Fibroblast of mammary gland (primary cell): Measurements from ENCODE around the gene SEC23B.
"Not testable (repeated sequence)": the region's sequence is repeated elsewhere in the genome, so short reads cannot be mapped to it uniquely, and the experiment has no call there.

Experiments used
- DNase-seq: peaks from one replicate; pipeline ENCODE4 v3.0.0-alpha.2; 2010; ENCODE audit warnings: low read depth
- H3K4me3 ChIP-seq: 2 replicates; pipeline ENCODE4 v1.5.1; 2011; ENCODE audit warnings: low read depth, mild to moderate bottlenecking, low read length, moderate library complexity; ENCODE audit not compliant: control insufficient read depth
- TF ChIP-seq, protein P1 (sequence below): conservative IDR thresholded peaks from 2 replicates; pipeline ENCODE4 v1.5.1; 2011; ENCODE audit warnings: low read depth, low read length, inconsistent platforms; ENCODE audit not compliant: control insufficient read depth, insufficient read depth

The SEC23B gene

DNA sequence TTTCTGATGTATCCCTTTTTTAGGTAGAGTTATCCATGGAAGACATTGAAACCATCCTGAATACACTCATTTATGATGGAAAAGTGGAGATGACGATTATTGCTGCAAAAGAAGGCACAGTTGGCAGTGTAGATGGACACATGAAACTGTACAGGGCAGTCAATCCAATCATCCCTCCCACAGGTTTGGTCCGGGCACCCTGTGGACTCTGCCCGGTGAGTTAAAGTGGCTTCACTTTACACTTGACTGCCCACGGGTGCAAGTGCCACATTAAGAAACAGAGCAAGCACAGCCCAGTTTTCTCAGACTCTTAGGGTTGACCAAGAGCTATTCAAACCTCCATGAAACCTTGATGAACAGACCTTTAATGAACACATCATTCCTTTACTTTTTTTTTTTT lies 26.1 kb upstream of the SEC23B start:
- no peak overlapping the region for H3K4me3 ChIP-seq
- no peak for DNase-seq
- TF ChIP-seq, protein P1, sequence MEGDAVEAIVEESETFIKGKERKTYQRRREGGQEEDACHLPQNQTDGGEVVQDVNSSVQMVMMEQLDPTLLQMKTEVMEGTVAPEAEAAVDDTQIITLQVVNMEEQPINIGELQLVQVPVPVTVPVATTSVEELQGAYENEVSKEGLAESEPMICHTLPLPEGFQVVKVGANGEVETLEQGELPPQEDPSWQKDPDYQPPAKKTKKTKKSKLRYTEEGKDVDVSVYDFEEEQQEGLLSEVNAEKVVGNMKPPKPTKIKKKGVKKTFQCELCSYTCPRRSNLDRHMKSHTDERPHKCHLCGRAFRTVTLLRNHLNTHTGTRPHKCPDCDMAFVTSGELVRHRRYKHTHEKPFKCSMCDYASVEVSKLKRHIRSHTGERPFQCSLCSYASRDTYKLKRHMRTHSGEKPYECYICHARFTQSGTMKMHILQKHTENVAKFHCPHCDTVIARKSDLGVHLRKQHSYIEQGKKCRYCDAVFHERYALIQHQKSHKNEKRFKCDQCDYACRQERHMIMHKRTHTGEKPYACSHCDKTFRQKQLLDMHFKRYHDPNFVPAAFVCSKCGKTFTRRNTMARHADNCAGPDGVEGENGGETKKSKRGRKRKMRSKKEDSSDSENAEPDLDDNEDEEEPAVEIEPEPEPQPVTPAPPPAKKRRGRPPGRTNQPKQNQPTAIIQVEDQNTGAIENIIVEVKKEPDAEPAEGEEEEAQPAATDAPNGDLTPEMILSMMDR = no peak

DNA sequence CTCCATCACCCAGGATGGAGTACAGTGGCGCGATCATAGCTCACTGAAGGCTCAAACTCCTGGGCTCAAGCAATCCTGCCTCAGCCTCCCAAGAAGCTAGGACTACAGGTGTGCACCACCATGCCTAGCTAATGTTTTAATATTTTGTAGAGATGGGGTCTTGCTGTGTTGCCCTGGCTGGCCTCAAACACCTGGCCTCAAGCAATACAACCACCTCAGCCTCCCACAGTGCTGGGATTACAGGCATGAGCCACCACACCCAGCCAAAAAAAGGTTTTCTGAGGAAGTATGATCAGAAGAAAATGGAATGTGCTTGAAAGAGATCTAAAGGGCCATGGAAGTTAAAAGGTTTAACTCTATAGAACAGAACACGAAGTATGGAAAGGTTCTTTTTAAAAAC lies 19.4 kb upstream of the SEC23B start:
- H3K4me3 ChIP-seq = no peak overlapping the region
- DNase-seq = no peak
- TF ChIP-seq, protein P1 = no peak

DNA sequence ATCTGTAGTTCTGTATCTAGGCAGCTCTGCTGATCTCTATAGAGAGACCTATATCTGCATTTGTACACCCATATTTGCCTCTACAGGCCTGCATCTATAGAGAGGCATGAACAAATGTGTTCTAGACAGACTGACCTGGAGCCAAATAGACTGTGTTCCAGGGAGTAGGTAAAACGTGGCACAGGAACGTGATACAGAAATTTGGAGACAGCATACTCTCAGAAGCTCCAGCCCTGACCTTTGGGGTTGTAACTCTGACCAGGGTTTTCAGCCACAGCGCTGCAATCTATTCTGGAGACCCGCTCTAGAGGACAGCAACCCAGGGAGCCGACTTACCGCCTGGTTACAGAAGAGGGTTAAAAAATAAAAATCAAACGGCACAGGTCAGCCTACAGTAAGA lies 11.7 kb upstream of the SEC23B start:
- peak overlapping the region; percentile 78 for H3K4me3 ChIP-seq
- TF ChIP-seq, protein P1 = no peak
- peak; percentile 11 for DNase-seq

DNA sequence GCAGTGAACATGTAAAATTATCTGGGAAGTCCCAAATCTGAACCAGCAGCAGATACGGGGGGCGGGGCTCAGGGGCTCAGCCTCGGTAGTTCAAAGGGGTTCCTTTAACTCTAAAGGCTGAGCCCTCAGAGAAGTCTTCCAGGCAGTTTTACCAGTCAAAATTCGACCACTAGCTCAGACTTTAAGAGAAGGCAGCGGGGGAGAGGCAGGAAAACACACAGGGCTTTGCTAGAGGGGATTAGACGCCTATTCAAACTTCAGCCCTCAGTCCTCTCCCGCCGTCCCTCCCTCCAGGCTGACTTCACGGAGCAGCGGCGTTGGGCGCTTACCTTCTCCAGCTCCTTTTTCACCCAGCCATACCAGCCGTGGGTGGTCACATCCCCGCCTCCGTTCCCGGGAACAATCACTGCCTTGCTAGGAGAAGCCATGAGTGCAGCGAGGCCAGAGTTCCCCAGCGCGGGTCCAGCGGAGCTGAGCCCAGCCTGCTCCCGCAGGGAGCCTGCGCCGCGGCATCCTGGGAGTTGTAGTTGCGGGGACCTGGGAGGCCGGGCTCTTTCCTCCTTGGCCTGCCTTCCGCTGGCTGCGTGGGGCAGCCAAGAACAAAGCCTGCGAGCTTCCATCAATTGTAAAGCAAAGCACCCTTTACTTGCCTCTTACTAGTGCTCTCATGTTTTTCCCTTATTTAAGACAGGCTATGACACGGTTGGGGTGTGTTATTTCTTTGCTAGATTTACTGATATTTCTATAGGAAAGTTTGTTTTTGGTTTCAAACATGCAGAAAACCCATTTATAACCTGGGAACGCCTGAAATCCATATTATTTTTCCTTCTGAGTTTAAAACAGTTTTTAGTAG lies 10.8 kb upstream of the SEC23B start, which contains the start of gene RBBP9:
RBBP9 (minus strand) TSS at position 486 of the 853 bp plus-strand sequence; CDS start at position 428, 58 bp downstream.
- H3K4me3 ChIP-seq = peak within 1 kb of the TSS; percentile 78
- TF ChIP-seq, protein P1 = no peak

DNA sequence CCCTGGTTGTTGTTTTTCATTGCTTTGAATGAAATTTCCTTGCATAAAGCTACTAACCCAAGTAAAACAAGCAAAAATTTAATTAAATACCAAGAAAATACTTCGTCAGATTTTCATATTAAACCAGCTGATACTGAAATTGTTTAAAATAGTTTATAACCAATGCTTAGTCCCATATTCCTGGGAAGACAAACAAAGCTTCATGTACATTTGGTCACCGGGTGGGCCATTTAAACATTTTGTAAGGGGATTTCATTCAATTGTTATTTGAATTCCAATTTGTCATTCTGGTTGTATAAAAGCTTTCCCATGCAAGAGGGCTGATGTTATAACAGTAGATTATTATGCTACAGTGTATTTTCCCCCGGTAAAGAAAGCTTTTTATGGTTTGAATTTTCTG lies 10.1 kb upstream of the SEC23B start:
- H3K4me3 ChIP-seq = no peak overlapping the region
- TF ChIP-seq, protein P1 = no peak
- no peak for DNase-seq

More for the DNA sequence above, 10.8 kb upstream of the SEC23B start, which contains the start of gene RBBP9:
- peak; percentile 74 for DNase-seq

DNA sequence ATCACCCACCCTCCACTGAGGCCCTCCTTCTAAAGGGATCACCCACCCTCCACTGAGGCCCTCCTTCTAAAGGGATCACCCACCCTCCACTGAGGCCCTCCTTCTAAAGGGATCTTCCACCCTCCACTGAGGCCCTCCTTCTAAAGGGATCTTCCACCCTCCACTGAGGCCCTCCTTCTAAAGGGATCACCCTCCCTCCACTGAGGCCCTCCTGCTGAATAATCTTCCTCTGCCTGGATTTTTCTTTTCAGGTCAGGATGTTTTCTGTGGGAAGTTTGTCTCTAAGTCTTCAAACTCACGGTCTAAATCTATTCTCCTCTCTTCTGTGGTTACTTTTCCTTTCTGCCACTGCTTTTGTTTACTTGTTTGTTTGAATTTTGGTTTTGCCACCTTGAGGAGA lies 6.1 kb upstream of the SEC23B start:
- DNase-seq, H3K4me3 ChIP-seq: not testable (repeated sequence)

DNA sequence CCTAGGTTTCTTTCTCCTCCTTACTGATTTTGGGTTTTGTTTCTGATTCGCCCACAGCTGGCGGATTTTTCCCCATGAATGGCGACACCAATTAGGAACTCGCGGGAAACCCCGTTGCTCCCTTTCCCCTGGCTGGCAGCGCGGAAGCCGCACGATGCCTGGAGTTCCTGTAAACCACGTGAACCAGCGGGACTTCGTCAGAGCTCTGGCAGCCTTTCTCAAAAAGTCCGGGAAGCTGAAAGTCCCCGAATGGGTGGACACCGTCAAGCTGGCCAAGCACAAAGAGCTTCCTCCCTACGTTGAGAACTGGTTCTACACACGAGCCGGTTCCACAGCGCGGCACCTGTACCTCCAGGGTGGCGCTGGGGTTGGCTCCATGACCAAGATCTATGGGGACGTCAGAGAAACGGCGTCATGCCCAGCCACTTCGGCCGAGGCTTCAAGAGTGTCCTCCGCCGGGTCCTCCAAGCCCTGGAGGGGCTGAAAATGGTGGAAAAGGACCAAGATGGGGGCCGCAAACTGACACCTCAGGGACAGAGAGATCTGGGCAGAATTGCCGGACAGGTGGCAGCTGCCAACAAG lies 3.2 kb upstream of the SEC23B start:
- TF ChIP-seq, protein P1 = no peak
- DNase-seq = peak; percentile 34
- H3K4me3 ChIP-seq = no peak overlapping the region
